Measurements from ENCODE around the gene SLC10A4.
"Not testable (repeated sequence)": the region's sequence is repeated elsewhere in the genome, so short reads cannot be mapped to it uniquely, and the experiment has no call there.

Gene SLC10A4
- total RNA-seq = 0 to 0.17 (median 0) reads per million in 3 donors

- H3K9me3 ChIP-seq (ENCODE audit: control insufficient read depth, low read length) = no peaks in the 10 kb centered on the region
- H3K36me3 ChIP-seq (ENCODE audit: control insufficient read depth, insufficient read depth, low read length) = no peaks in the 10 kb centered on the region
- H3K27ac ChIP-seq (ENCODE audit: insufficient read depth, low read length, poor library complexity, severe bottlenecking) = no peak within 1 kb of the TSS
- H3K4me1 ChIP-seq (ENCODE audit: control insufficient read depth, insufficient read depth, low read length, poor library complexity, severe bottlenecking) = peaks cover 7% of the 10 kb centered on the region
- H3K27me3 ChIP-seq (replicated peaks; ENCODE audit: control insufficient read depth, insufficient read depth, low read length, poor library complexity, severe bottlenecking) = peaks cover 15% of the 10 kb centered on the region
- no peak for DNase-seq
- peak within 1 kb of the TSS; percentile 22 for H3K4me3 ChIP-seq (ENCODE audit: insufficient read depth, low read depth, low read length, poor library complexity, severe bottlenecking)
These were observed at the start of gene SLC10A4 for GRCh38 chr4:48483006-48483776. SLC10A4 (plus strand) TSS chr4:48483343; CDS start chr4:48483562, 219 bp downstream.

GRCh38 chr4:48436318-48436717, 46.8 kb upstream of the SLC10A4 start:
- no peaks in the 10 kb centered on the region for H3K27me3 ChIP-seq (replicated peaks; ENCODE audit: control insufficient read depth, insufficient read depth, low read length, poor library complexity, severe bottlenecking)
- DNase-seq = no peak
- no peaks in the 10 kb centered on the region for H3K4me1 ChIP-seq (ENCODE audit: control insufficient read depth, insufficient read depth, low read length, poor library complexity, severe bottlenecking)
- no peak overlapping the region for H3K27ac ChIP-seq (ENCODE audit: insufficient read depth, low read length, poor library complexity, severe bottlenecking)
- no peaks in the 10 kb centered on the region for H3K36me3 ChIP-seq (ENCODE audit: control insufficient read depth, insufficient read depth, low read length)
- H3K4me3 ChIP-seq (ENCODE audit: insufficient read depth, low read depth, low read length, poor library complexity, severe bottlenecking) = no peak overlapping the region
- H3K9me3 ChIP-seq (ENCODE audit: control insufficient read depth, low read length) = no peaks in the 10 kb centered on the region

- Histone ChIP-seq H3K27me3 (replicated peaks; ENCODE audit: control insufficient read depth, insufficient read depth, low read length, poor library complexity, severe bottlenecking) (no peaks in the 10 kb centered on the region), H3K9me3 (ENCODE audit: control insufficient read depth, low read length) (no peaks in the 10 kb centered on the region), H3K4me1 (ENCODE audit: control insufficient read depth, insufficient read depth, low read length, poor library complexity, severe bottlenecking) (no peaks in the 10 kb centered on the region), H3K27ac (ENCODE audit: insufficient read depth, low read length, poor library complexity, severe bottlenecking) (no peak overlapping the region), H3K36me3 (ENCODE audit: control insufficient read depth, insufficient read depth, low read length) (no peaks in the 10 kb centered on the region), H3K4me3 (ENCODE audit: insufficient read depth, low read depth, low read length, poor library complexity, severe bottlenecking) (no peak overlapping the region)
- no peak for DNase-seq
These were observed 43.2 kb upstream of the SLC10A4 start for GRCh38 chr4:48439988-48440387.

- H3K27ac ChIP-seq (ENCODE audit: insufficient read depth, low read length, poor library complexity, severe bottlenecking); H3K9me3 ChIP-seq (ENCODE audit: control insufficient read depth, low read length); H3K4me1 ChIP-seq (ENCODE audit: control insufficient read depth, insufficient read depth, low read length, poor library complexity, severe bottlenecking): not testable (repeated sequence)
These were observed 42.2 kb upstream of the SLC10A4 start for GRCh38 chr4:48440914-48441313.

GRCh38 chr4:48445704-48446103, 37.4 kb upstream of the SLC10A4 start:
- no peaks in the 10 kb centered on the region for H3K27me3 ChIP-seq (replicated peaks; ENCODE audit: control insufficient read depth, insufficient read depth, low read length, poor library complexity, severe bottlenecking)
- no peak overlapping the region for H3K4me3 ChIP-seq (ENCODE audit: insufficient read depth, low read depth, low read length, poor library complexity, severe bottlenecking)
- DNase-seq = no peak

More at GRCh38 chr4:48440914-48441313, 42.2 kb upstream of the SLC10A4 start:
- DNase-seq; H3K27me3 ChIP-seq (replicated peaks; ENCODE audit: control insufficient read depth, insufficient read depth, low read length, poor library complexity, severe bottlenecking); H3K4me3 ChIP-seq (ENCODE audit: insufficient read depth, low read depth, low read length, poor library complexity, severe bottlenecking); H3K36me3 ChIP-seq (ENCODE audit: control insufficient read depth, insufficient read depth, low read length): not testable (repeated sequence)

GRCh38 chr4:48446642-48447041, 36.5 kb upstream of the SLC10A4 start:
- H3K9me3 ChIP-seq (ENCODE audit: control insufficient read depth, low read length) = no peaks in the 10 kb centered on the region

More at GRCh38 chr4:48445704-48446103, 37.4 kb upstream of the SLC10A4 start:
- Histone ChIP-seq H3K36me3 (ENCODE audit: control insufficient read depth, insufficient read depth, low read length) (no peaks in the 10 kb centered on the region), H3K27ac (ENCODE audit: insufficient read depth, low read length, poor library complexity, severe bottlenecking) (no peak overlapping the region), H3K9me3 (ENCODE audit: control insufficient read depth, low read length) (no peaks in the 10 kb centered on the region), H3K4me1 (ENCODE audit: control insufficient read depth, insufficient read depth, low read length, poor library complexity, severe bottlenecking) (no peaks in the 10 kb centered on the region)

GRCh38 chr4:48449151-48449550, 34.0 kb upstream of the SLC10A4 start:
- Histone ChIP-seq H3K9me3 (ENCODE audit: control insufficient read depth, low read length) (no peaks in the 10 kb centered on the region), H3K36me3 (ENCODE audit: control insufficient read depth, insufficient read depth, low read length) (no peaks in the 10 kb centered on the region), H3K27ac (ENCODE audit: insufficient read depth, low read length, poor library complexity, severe bottlenecking) (no peak overlapping the region), H3K4me1 (ENCODE audit: control insufficient read depth, insufficient read depth, low read length, poor library complexity, severe bottlenecking) (no peaks in the 10 kb centered on the region), H3K4me3 (ENCODE audit: insufficient read depth, low read depth, low read length, poor library complexity, severe bottlenecking) (no peak overlapping the region), H3K27me3 (replicated peaks; ENCODE audit: control insufficient read depth, insufficient read depth, low read length, poor library complexity, severe bottlenecking) (no peaks in the 10 kb centered on the region)
- DNase-seq = no peak

More at GRCh38 chr4:48446642-48447041, 36.5 kb upstream of the SLC10A4 start:
- Histone ChIP-seq H3K36me3 (ENCODE audit: control insufficient read depth, insufficient read depth, low read length) (no peaks in the 10 kb centered on the region), H3K27me3 (replicated peaks; ENCODE audit: control insufficient read depth, insufficient read depth, low read length, poor library complexity, severe bottlenecking) (no peaks in the 10 kb centered on the region), H3K27ac (ENCODE audit: insufficient read depth, low read length, poor library complexity, severe bottlenecking) (no peak overlapping the region), H3K4me1 (ENCODE audit: control insufficient read depth, insufficient read depth, low read length, poor library complexity, severe bottlenecking) (no peaks in the 10 kb centered on the region), H3K4me3 (ENCODE audit: insufficient read depth, low read depth, low read length, poor library complexity, severe bottlenecking) (no peak overlapping the region)
- no peak for DNase-seq

- H3K27me3 ChIP-seq (replicated peaks; ENCODE audit: control insufficient read depth, insufficient read depth, low read length, poor library complexity, severe bottlenecking) = no peaks in the 10 kb centered on the region
- no peak overlapping the region for H3K27ac ChIP-seq (ENCODE audit: insufficient read depth, low read length, poor library complexity, severe bottlenecking)
These were observed 32.4 kb upstream of the SLC10A4 start for GRCh38 chr4:48450740-48451139.

GRCh38 chr4:48451656-48452055, 31.5 kb upstream of the SLC10A4 start:
- DNase-seq; H3K4me3 ChIP-seq (ENCODE audit: insufficient read depth, low read depth, low read length, poor library complexity, severe bottlenecking); H3K36me3 ChIP-seq (ENCODE audit: control insufficient read depth, insufficient read depth, low read length); H3K27me3 ChIP-seq (replicated peaks; ENCODE audit: control insufficient read depth, insufficient read depth, low read length, poor library complexity, severe bottlenecking); H3K4me1 ChIP-seq (ENCODE audit: control insufficient read depth, insufficient read depth, low read length, poor library complexity, severe bottlenecking); H3K9me3 ChIP-seq (ENCODE audit: control insufficient read depth, low read length); H3K27ac ChIP-seq (ENCODE audit: insufficient read depth, low read length, poor library complexity, severe bottlenecking): not testable (repeated sequence)

More at GRCh38 chr4:48450740-48451139, 32.4 kb upstream of the SLC10A4 start:
- no peaks in the 10 kb centered on the region for H3K36me3 ChIP-seq (ENCODE audit: control insufficient read depth, insufficient read depth, low read length)
- no peaks in the 10 kb centered on the region for H3K4me1 ChIP-seq (ENCODE audit: control insufficient read depth, insufficient read depth, low read length, poor library complexity, severe bottlenecking)
- no peak overlapping the region for H3K4me3 ChIP-seq (ENCODE audit: insufficient read depth, low read depth, low read length, poor library complexity, severe bottlenecking)
- no peak for DNase-seq
- H3K9me3 ChIP-seq (ENCODE audit: control insufficient read depth, low read length) = no peaks in the 10 kb centered on the region

GRCh38 chr4:48454591-48454990, 28.6 kb upstream of the SLC10A4 start:
- Histone ChIP-seq H3K4me1 (ENCODE audit: control insufficient read depth, insufficient read depth, low read length, poor library complexity, severe bottlenecking) (no peaks in the 10 kb centered on the region), H3K9me3 (ENCODE audit: control insufficient read depth, low read length) (no peaks in the 10 kb centered on the region), H3K27me3 (replicated peaks; ENCODE audit: control insufficient read depth, insufficient read depth, low read length, poor library complexity, severe bottlenecking) (no peaks in the 10 kb centered on the region), H3K27ac (ENCODE audit: insufficient read depth, low read length, poor library complexity, severe bottlenecking) (no peak overlapping the region), H3K36me3 (ENCODE audit: control insufficient read depth, insufficient read depth, low read length) (no peaks in the 10 kb centered on the region), H3K4me3 (ENCODE audit: insufficient read depth, low read depth, low read length, poor library complexity, severe bottlenecking) (no peak overlapping the region)
- no peak for DNase-seq

Measured in effector memory CD4-positive, alpha-beta T cell (primary cell).